SK-N-SH (cell line): Measurements from ENCODE around the gene ZC3H13.

Experiments
- CTCF ChIP-seq: fragments of 200-600 bp; sonication (generic); IDR thresholded peaks from 2 replicates; pipeline ENCODE4 v1.6.1; 2017; ENCODE audit warnings: antibody characterized with exemption, mild to moderate bottlenecking, moderate library complexity
- ELF1 ChIP-seq: IDR thresholded peaks from 2 replicates; pipeline ENCODE4 v1.4.0; 2012
- EP300 ChIP-seq, 2 experiments: IDR thresholded peaks; 2 replicates each; pipeline versions ENCODE4 v1.4.0 to v1.6.1; 2012; ENCODE audit warnings: borderline replicate concordance in 1 of 2, low read depth in 1 of 2, low read length in 1 of 2
- FOXJ3 ChIP-seq: sonication (generic); formaldehyde crosslinking; IDR thresholded peaks from 2 replicates; pipeline ENCODE4 v1.5.1; 2020; ENCODE audit warnings: mild to moderate bottlenecking, missing genetic modification reagents
- MAX ChIP-seq: IDR thresholded peaks from 2 replicates; pipeline ENCODE4 v1.4.0; 2012; ENCODE audit warnings: low read depth
- MEF2A ChIP-seq: IDR thresholded peaks from 2 replicates; pipeline ENCODE4 v1.4.0; 2012; ENCODE audit warnings: low read depth, borderline replicate concordance
- NRF1 ChIP-seq: IDR thresholded peaks from 2 replicates; pipeline ENCODE4 v1.6.1; 2012; ENCODE audit warnings: low read depth, mild to moderate bottlenecking, low read length
- POLR2AphosphoS5 ChIP-seq: IDR thresholded peaks from 2 replicates; pipeline ENCODE4 v1.6.1; 2012; ENCODE audit warnings: low read depth, low read length
- RAD21 ChIP-seq: IDR thresholded peaks from 2 replicates; pipeline ENCODE4 v1.6.1; 2012; ENCODE audit warnings: mild to moderate bottlenecking, low read length
- REST ChIP-seq: IDR thresholded peaks from 2 replicates; pipeline ENCODE4 v1.6.1; 2012; ENCODE audit warnings: mild to moderate bottlenecking, low read depth, low read length, moderate library complexity
- RFX5 ChIP-seq: IDR thresholded peaks from 2 replicates; pipeline ENCODE4 v1.6.1; 2012; ENCODE audit warnings: mild to moderate bottlenecking, improper control_type of control experiment, low read length
- USF2 ChIP-seq: fragments of 150-350 bp; IDR thresholded peaks from 2 replicates; pipeline ENCODE4 v1.6.1; 2017; ENCODE audit warnings: antibody characterized with exemption, low read length, low read depth, borderline replicate concordance
- YY1 ChIP-seq: IDR thresholded peaks from 2 replicates; pipeline ENCODE4 v1.4.0; 2012; ENCODE audit warnings: low read depth, mild to moderate bottlenecking
- ZBTB33 ChIP-seq: IDR thresholded peaks from 2 replicates; pipeline ENCODE4 v1.4.0; 2012; ENCODE audit warnings: low read depth, borderline replicate concordance

- no peak for TF ChIP-seq MAX
- TF ChIP-seq YY1, result no peak
- no peak for TF ChIP-seq FOXJ3 (CRISPR knock-in tag)
- TF ChIP-seq MEF2A, result no peak
- no peak for TF ChIP-seq CTCF
- no peak for TF ChIP-seq RFX5
- TF ChIP-seq ELF1, result no peak
- TF ChIP-seq EP300 (IDR thresholded peaks at IDR 0.05; ENCODE audit: borderline replicate concordance in 1 of 2, low read depth in 1 of 2, low read length in 1 of 2), result no peak
- TF ChIP-seq NRF1, result no peak
- TF ChIP-seq RAD21, result no peak
- TF ChIP-seq ZBTB33, result no peak
- no peak for TF ChIP-seq REST
- no peak for TF ChIP-seq USF2
- TF ChIP-seq POLR2AphosphoS5, result no peak
Measured at GRCh38 chr13:46025157-46025556, 27.4 kb downstream of the ZC3H13 start.
